GM21526 (cell line): ENCODE results near the gene NAIF1.
"Not testable (repeated sequence)": the region's sequence is repeated elsewhere in the genome, so short reads cannot be mapped to it uniquely, and the experiment has no call there.

Experiments
- ATAC-seq: cut with Tn5 transposase; IDR thresholded peaks from one replicate; pipeline ENCODE4 v1.9.1; 2021; ENCODE audit warnings: moderate library complexity; ENCODE audit not compliant: unreplicated experiment, low FRiP score

The NAIF1 gene

DNA sequence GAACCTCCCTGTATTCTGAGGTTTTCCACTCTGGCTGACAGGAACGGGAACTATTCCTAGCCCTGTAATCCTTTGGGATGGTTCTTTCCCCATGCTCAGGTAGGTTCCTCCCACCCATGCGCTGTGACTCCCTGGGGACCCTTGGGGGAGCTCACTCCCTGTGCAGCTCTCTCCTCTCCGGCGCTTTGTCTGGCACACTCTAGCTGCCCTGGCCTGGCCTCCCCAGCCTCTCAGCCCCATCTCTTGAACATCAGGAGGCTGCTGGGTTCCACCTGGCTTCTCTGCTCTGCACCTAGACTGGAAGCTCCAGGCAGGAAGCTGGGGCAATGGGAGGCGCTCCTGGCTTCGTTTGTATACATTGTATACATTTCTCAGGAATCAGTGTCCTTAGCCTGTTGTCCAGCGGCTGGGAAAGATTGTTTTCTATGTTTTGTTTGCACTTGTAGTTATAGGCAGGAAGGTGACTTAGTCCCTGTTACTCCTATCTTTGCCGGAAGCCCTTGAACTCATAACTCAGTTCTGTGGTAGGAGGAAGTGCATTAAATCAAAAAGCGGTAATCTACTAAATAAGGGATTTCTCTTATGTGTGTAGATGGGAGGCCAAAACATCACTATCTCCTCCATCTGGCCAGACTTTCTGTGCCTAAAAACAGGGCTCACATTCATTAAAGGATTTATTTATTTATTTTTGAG lies 21.3 kb upstream of the NAIF1 start:
- no peak for ATAC-seq

DNA sequence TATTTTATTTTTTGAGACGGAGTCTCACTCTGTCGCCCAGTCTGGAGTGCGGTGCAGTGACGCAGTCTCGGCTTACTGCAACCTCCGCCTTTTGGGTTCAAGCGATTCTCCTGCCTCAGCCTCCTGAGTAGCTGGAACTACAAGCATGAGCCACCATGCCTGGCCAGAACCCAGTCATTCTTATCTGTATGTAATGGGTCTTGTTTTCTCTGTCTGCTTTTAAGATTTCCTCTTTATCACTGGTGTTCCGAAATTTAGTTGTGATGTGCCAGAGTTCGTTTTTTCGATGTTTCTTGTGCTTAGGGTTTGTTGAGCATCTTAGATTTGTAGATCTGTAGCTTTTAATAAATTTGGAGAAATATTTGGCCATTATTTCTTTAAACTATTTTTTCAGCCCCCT lies 20.1 kb upstream of the NAIF1 start:
- ATAC-seq, result no peak

DNA sequence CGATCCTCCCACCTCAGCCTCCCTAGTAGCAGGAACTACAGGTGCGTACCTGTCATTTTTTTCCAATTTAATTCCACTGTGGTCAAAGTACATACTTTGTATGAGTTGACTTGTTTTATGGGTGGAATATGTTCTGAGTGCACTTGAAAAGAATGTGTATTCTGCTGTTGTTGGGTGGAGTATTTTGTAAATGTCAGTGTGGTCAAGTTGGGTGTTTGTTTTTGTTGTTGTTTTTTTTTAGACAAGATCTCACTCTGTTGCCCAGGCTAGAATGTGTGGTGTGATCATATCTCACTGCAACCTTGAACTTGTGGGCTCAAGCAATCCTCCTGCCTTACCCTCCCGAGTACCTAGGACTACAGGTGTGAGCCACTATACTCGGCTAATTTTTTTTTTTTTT lies 18.8 kb upstream of the NAIF1 start:
- ATAC-seq, result no peak

DNA sequence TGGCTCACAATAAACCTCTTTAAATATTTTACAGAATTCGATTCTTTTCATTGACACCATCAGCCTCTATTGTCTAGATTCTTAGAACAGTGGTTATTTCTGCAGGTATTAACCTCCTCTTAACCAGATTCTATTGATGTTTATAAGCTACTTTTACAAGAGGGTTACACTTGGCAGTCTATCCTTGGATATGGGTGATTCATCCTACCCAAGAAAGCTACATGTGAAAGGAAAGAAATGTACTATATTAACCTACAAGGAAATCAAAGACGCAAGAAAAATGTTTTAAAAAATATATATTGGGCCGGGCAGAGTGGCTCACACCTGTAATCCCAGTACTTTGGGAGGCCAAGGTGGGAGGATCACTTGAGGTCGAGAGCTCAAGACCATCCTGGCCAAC lies 17.6 kb upstream of the NAIF1 start:
- no peak for ATAC-seq

DNA sequence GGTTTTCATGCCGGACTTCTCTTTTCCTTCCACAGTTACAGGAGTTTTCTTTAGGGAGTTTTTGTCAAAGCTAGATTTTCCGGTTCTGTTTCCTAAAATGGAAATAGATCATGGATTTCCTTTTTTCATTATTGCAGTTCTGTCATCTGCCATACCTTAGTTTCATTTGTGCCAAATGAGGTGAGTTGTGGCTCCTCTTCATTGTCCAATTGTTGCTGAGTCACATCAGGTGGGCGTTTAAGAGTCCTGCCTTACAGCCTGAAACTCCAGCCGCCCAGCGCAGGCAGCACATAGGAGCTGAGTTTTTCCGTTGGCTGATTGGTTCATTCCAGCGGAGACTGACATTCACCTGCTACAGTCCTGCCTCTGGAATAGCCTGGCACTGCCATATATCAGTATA lies 15.0 kb upstream of the NAIF1 start:
- no peak for ATAC-seq

DNA sequence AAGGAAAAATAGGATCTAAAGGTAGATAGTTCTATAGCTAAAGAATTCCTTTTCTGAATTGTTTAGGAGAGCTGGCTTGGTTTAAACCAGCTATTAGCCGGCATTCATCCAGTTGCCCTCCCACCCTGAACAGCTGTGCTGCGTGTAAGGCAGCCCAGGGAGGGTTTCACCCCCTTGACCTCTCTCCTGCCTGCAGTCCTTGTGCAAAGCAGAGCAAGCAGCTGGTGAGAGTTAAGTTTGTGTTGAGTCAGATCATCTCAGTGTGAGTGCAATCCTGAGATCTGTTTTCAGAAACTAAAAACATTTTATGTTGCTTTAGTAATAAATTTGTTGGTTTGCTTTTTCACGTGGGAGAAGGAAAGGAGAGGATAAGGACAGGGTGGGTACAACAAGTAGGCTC lies 13.9 kb upstream of the NAIF1 start:
- ATAC-seq, result no peak

DNA sequence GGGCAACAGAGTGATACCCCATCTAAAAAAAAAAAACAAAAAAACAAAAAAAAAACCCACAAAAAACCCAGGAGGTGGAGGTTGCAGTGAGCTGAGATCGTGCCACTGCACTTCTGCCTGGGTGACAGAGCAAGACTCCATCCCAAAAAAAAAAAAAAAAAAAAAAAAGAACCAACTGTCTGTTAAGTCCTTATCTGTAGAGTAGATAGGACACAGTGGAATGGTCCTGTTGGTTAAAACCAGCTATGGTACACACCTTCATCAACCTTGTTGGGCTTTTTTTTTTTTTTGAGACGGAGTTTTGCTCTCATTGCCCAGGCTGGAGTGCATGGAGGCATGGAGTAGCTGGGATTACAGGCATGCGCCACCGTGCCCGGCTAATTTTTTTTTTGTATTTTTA lies 13.1 kb upstream of the NAIF1 start:
- no peak for ATAC-seq

DNA sequence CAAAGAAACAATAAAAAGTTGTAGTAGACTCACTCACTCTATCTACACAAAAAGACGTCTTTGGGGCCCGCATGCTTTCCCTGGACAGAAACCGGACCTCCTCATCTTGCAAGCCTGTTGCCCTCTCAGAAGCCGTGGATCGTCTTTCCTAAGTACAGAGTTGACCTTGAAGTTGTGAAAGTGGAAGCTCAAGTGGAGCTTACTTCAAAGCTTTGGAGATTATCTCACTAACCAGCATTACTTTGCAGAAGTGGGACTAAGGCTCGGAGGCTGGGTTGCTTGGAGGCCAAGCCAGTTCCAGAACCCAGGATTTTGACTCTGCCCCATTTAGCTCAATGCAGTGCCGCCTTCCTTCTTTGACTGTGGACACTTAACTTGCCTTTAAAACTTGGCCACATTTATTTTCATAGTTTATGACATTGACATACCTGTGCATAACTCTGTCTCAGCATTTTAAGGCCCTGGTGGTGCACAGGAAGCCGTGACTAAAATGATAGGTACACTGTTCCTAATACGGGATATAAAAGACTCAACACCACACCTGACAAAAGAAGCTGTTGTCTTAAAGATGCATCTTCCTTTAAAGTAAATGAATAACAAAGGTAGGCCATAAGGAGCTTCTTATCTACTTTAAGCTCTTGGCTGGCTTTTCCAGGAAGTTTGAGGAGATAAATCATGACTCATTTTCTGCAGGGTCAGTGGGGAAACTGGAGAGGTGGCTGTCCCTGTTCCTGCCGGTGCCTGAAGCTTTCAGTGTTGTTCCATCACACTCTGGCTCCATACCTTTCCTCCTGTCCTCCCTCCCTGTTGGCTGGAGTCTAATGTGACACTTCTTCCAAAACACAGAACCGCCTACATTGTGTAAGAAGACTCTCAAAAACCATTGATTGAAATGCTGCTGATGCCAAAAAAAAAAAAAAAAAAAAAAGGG lies 11.6 kb upstream of the NAIF1 start:
- ATAC-seq, result no peak

DNA sequence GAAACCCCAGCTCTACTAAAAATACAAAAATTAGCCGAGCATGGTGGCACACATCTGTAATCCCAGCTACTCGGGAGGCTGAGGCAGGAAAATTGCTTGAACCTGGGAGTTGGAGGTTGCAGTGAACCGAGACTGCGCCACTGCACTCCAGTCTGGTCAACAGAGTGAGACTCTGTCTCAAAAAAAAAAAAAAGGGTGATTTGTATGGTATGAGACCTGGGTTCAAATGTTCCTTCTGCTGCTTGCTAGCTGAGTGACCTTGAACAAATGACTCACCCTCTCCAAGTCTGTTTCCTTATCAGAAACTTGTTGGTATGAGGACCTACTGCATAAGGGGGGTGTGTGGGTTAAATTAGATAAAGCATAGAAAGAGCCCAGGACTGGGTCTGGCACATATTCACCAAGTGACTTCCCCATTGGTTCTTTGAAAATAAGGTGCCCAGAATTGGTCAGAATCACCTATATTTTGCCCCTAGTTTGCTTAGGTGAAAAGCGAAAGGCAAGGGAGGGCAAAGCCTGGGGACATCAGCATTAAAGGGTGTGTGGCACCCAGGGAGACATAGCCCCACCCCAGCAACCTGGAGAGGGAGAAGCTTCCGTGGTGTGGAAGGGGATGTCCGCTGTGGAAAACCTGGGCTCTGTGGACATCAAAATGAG lies 10.9 kb upstream of the NAIF1 start:
- ATAC-seq, result no peak

DNA sequence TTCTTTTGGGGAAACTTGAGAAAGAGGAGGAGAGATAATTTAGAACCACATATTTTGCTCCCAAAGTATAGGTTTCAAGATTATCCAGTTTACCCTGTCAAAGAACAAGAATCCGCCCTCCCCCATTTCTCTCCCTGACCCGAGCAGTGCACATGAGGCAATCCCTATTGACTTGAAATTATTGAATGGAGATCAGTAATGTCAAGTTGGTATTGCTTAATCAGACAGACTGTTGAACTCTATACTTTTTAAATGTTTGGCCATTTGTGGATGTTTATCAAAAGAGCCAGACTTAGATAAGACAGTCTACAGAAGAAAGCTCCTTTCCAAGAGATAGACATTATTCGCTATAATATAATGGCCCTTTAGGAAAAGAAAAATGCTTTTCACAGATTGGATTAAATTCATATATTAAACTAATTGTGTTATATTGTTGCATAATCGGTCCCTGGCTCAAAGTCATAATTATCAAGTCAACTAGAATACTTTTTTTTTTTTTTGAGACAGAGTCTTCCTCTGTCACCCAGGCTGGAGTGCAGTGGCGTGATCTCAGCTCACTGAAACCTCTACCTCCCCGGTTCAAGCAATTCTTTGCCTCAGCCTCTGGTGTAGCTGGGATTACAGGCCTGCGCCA lies 6.2 kb upstream of the NAIF1 start:
- no peak for ATAC-seq

DNA sequence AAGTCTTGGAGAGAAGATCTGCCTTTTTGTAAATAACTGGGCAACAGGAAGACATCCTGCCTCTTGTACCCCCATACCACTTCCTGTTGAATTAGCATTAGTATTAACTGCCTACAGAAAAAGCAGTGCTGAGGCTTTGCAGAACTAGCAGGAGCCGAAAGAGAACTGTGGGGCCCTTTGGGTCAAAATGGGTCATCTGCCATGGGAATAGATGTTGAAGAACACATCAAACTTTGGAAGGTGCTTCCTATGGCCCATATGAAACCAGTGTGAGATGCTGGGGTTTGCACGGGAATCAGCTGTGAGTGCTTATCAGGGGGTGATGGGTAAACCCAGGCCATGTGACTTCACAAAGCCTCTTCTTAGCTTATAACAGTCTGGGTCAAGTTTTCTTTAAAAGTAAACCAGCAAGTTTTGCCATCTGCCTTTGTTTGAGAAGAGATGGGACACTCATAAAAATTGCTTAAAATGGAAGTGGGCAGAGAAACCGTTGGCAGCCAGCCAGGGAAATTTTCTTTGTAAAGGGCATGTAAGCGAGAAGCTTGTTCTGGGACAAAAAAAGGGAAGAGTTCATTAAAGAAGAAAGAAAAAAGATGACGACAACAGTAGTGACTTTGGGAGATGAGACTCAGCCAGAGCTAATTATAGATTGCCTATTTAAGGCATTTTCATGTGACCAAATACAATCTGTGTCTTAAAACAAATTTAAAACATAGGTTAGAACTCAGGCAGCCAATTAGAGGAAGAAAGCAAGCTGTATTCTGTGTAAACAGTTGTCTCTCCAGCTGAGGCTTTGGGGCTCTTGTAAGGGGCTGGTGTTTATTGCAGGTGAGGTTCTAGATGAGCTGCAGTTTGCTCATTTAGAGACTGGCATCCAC lies 5.3 kb upstream of the NAIF1 start:
- no peak for ATAC-seq

DNA sequence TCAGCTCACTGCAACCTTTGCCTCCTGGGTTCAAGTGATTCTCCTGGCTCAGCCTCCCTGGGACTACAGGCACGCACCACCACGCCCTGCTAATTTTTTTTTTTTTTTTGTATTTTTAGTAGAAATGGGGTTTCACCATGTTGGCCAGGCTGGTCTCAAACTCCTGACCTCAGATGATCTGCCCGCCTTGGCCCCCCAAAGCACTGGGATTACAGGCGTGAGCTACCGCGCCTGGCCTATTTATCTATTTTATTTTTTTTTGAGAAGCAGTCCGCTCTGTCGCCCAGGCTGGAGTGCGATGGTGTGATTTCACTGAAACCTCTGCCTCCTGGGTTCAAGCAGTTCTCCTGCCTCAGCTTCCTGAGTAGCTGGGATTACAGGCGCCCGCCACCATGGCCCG lies 4.4 kb upstream of the NAIF1 start:
- ATAC-seq, result not testable (repeated sequence)

DNA sequence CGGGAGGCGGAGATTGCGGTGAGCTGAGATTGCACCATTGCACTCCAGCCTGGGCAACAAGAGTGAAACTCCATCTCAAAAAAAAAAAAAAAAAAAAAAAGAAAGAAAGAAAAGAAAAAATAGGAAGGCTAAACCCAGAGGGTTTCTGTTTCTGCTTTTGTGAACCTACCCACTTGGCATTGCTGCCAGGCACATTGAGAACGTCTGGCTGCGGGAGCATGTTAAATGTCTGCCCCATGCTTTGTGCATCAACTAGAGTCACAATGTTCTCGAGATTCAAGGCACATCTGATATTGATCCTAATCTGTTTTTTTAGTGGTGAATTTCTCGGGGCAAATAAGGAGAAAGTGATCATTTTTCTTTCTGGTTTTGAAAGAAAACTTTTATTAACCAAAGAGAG lies 3.8 kb upstream of the NAIF1 start:
- no peak for ATAC-seq

DNA sequence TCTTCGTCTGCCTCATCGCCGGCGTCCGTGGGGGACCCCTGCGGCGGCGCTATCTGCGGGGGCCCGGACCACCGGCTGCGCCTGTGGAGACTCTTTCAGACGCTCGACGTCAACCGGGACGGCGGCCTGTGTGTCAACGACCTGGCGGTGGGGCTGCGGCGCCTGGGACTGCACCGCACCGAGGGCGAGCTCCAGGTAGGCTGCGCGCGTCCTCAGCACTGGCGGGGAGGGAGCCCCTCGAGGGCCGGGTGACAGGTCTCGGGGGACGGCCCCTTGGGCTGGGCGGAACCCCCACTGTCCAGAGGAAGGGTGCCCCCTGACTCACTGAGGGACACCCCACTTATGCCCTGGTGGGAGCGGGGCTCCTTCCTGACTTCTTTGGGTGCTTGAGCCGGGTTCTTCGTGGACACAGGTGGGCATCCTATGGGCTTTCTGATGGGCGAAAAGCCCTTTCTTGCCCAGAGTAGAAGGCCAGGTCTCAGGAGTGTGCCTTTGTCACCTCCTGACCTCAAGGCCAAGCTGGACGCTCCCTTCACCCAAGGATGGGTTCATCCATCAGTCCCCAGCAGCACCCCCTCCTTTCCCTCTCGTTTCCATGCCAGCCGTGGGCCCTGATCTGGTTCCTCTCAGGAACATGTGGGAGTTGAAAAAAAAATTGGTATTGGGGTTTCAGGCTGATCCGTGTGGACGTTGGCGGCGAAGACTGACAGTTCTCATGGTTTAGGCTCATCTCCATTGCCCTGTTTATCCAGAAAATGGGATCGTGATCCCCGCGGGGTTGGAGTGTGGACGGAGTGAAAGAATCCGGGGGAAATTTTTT lies 1.5 kb upstream of the NAIF1 start:
- ATAC-seq, result peak; percentile 2

DNA sequence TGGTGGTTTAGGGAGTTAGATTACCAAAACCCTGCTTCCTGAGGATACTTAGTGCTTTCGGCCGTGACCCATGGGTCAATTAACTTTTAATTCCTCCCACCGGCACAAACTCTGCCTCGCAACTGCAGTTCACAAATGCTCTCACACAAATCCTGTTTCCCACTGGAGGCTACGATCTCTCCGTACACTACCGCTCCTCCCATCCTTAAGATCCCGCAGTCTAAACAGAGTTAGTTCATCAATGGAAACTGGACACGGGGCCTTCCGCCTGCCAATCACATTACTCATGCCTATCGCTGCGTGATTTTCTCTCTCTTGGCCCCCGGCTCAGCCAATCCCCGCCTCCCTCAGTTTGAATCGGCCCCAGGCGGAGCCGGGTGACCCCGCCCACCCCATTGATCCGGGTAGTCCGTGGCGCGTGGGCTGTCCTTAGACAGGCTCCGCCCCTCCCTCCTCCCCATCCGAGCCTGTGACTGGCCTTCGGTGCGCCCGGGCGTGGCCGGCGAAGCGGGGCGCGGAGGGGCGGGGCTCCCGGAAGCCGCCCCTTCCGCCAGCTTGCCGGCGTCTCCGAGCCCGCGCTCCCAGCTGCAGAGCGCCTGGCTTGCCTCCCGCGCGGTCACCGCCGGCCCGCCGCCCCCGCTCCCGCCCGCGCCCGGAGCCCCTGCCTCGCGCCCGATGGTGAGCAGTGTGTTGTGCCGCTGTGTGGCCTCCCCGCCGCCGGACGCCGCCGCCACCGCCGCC lies 695 bp upstream of the NAIF1 start, which contains the start of gene SLC25A25:
TSS of gene SLC25A25 (plus strand) at position 588 of the 741 bp plus-strand sequence. CDS start at position 676, 88 bp downstream.
- ATAC-seq, result peak; percentile 66

DNA sequence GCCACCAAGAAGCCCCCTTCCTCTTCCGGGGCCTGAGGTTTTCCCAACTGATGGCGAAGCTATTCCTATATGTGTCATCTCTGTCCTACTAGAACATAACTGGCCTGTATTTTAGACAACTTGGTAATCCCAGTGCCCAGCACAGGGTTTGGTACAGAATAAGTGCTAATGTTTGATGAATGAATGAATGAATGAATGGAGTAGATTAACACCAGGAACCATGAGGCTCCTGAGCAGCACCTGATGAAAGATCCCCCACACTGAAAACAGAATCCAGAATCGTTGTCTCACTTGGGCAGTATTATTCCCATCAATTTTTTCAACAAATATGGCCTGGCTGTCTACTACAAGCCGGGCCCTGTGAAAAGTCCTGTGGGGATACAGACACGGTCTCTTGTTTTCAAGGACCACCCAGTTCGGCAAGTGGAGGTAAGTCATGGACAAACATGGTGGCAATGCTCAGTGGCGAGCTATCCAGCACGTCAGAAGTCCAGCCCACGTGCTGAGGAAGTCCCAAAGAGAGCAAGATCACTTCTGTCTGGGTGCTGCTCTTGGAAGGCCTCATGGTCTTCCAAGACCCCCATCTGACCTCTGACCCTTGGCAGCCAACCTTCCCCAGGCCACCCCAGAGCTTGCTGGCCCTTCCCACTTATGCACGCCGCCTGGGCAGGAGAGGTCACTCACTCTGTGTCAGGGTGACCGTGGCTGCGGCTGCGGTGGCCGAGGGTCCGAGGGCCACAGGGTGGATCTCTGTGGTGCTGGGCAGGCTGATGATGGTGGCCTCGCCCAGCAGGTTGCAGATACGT lies 1.0 kb downstream of the NAIF1 start:
- ATAC-seq, result no peak
